Neural progenitor cell (in vitro differentiated cells): ENCODE results near the gene BIRC5. TPM values are rescaled to one million over a fixed set of nuclear protein-coding genes. Genes with fewer than 3 reads are reported as not detected.
A peak's percentile ranks its signal among the peaks of the same experiment; 100 is the strongest.
"Not testable (repeated sequence)": the region's sequence is repeated elsewhere in the genome, so short reads cannot be mapped to it uniquely, and the experiment has no call there.

Source experiments
- DNase-seq: peaks from one replicate; pipeline ENCODE4 v3.0.0-alpha.2; 2016; ENCODE audit warnings: low spot score
- H2AFZ ChIP-seq: fragments of 200-600 bp; sonication (generic); replicated peaks from 2 replicates; pipeline ENCODE4 v1.6.1; 2016; ENCODE audit warnings: antibody characterized with exemption
- H3F3A ChIP-seq: fragments of 200-600 bp; sonication (generic); 2 replicates; pipeline ENCODE4 v1.6.1; 2016; ENCODE audit warnings: antibody characterized with exemption, low read depth
- H3K27ac ChIP-seq: fragments of 200-600 bp; sonication (generic); 2 replicates; pipeline ENCODE4 v1.5.1; 2016; ENCODE audit warnings: mild to moderate bottlenecking
- H3K27me3 ChIP-seq: fragments of 200-600 bp; sonication (generic); 2 replicates; pipeline ENCODE4 v1.6.1; 2016; ENCODE audit warnings: mild to moderate bottlenecking, moderate library complexity
- H3K36me3 ChIP-seq: fragments of 200-600 bp; sonication (generic); 2 replicates; pipeline ENCODE4 v1.5.1; 2016
- H3K4me1 ChIP-seq: fragments of 200-600 bp; sonication (generic); 2 replicates; pipeline ENCODE4 v1.6.1; 2016; ENCODE audit warnings: mixed run types
- H3K4me2 ChIP-seq: fragments of 200-600 bp; sonication (generic); 2 replicates; pipeline ENCODE4 v1.6.1; 2016
- H3K4me3 ChIP-seq: fragments of 200-600 bp; sonication (generic); 2 replicates; pipeline ENCODE4 v1.5.1; 2016
- H3K79me2 ChIP-seq: fragments of 200-600 bp; sonication (generic); 2 replicates; pipeline ENCODE4 v1.6.1; 2016; ENCODE audit warnings: low read depth
- H3K9ac ChIP-seq: fragments of 200-600 bp; sonication (generic); 2 replicates; pipeline ENCODE4 v1.6.1; 2016
- H3K9me3 ChIP-seq: fragments of 200-600 bp; sonication (generic); 2 replicates; pipeline ENCODE4 v1.5.1; 2016; ENCODE audit warnings: low read depth
- H4K20me1 ChIP-seq: fragments of 200-600 bp; sonication (generic); 2 replicates; pipeline ENCODE4 v1.6.1; 2016; ENCODE audit warnings: low read depth
- H3K27ac Mint-ChIP-seq: 3 replicates; pipeline ENCODE4 v1.8.0; 2021; ENCODE audit warnings: mixed read lengths
- H3K27me3 Mint-ChIP-seq: 2 replicates; pipeline ENCODE4 v1.8.0; 2022; ENCODE audit warnings: low read depth, mild to moderate bottlenecking, inconsistent platforms, moderate library complexity, mixed read lengths; ENCODE audit not compliant: insufficient read depth
- H3K36me3 Mint-ChIP-seq: 3 replicates; pipeline ENCODE4 v1.8.0; 2021; ENCODE audit warnings: mixed read lengths
- H3K4me1 Mint-ChIP-seq: 3 replicates; pipeline ENCODE4 v1.8.0; 2021; ENCODE audit warnings: mixed read lengths
- H3K4me3 Mint-ChIP-seq: 3 replicates; pipeline ENCODE4 v1.8.0; 2021; ENCODE audit warnings: mild to moderate bottlenecking, moderate library complexity, mixed read lengths
- H3K9me3 Mint-ChIP-seq: 3 replicates; pipeline ENCODE4 v1.8.0; 2020; ENCODE audit warnings: mixed read lengths
- EZH2 ChIP-seq: fragments of 200-600 bp; sonication (generic); IDR thresholded peaks from 2 replicates; pipeline ENCODE4 v1.6.1; 2017; ENCODE audit warnings: antibody characterized with exemption, mild to moderate bottlenecking, moderate library complexity
- EZH2phosphoT487 ChIP-seq: fragments of 200-600 bp; sonication (generic); IDR thresholded peaks from 2 replicates; pipeline ENCODE4 v1.6.1; 2017; ENCODE audit warnings: antibody characterized with exemption
- total RNA-seq: library from RNA; depleted of rRNA; stranded (reverse); fragments of >200 nt; gene quantifications from 2 replicates; pipeline ENCODE4 v1.2.3, GENCODE V29; 2015; ENCODE audit warnings: low replicate concordance
- TF ChIP-seq, protein P1 (sequence below): fragments of 200-600 bp; sonication (generic); IDR thresholded peaks from 2 replicates; pipeline ENCODE4 v1.5.1; 2017; ENCODE audit warnings: antibody characterized with exemption, mild to moderate bottlenecking

The BIRC5 gene
- total RNA-seq, 1 donor from 2014 or later, result 144 TPM

- Histone ChIP-seq H2AFZ (no peak overlapping the region), H3K9me3 (no peaks in the 10 kb centered on the region), H3F3A (no peaks in the 10 kb centered on the region), H3K27ac (no peak overlapping the region), H3K4me3 (no peak overlapping the region), H3K4me2 (no peak overlapping the region), H3K4me1 (peaks cover 20% of the 10 kb centered on the region), H3K9ac (no peak overlapping the region), H3K27me3 (no peaks in the 10 kb centered on the region), H4K20me1 (no peaks in the 10 kb centered on the region), H3K36me3 (no peaks in the 10 kb centered on the region), H3K79me2 (peaks cover 6% of the 10 kb centered on the region)
- TF ChIP-seq, protein P1, sequence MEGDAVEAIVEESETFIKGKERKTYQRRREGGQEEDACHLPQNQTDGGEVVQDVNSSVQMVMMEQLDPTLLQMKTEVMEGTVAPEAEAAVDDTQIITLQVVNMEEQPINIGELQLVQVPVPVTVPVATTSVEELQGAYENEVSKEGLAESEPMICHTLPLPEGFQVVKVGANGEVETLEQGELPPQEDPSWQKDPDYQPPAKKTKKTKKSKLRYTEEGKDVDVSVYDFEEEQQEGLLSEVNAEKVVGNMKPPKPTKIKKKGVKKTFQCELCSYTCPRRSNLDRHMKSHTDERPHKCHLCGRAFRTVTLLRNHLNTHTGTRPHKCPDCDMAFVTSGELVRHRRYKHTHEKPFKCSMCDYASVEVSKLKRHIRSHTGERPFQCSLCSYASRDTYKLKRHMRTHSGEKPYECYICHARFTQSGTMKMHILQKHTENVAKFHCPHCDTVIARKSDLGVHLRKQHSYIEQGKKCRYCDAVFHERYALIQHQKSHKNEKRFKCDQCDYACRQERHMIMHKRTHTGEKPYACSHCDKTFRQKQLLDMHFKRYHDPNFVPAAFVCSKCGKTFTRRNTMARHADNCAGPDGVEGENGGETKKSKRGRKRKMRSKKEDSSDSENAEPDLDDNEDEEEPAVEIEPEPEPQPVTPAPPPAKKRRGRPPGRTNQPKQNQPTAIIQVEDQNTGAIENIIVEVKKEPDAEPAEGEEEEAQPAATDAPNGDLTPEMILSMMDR, result no peak
- no peak for TF ChIP-seq EZH2phosphoT487
- no peak for TF ChIP-seq EZH2
- Mint-ChIP-seq H3K27ac (no peak overlapping the region), H3K9me3 (peaks cover 3% of the 10 kb centered on the region), H3K4me1 (peaks cover 35% of the 10 kb centered on the region), H3K36me3 (no peaks in the 10 kb centered on the region), H3K27me3 (peaks cover 4% of the 10 kb centered on the region), H3K4me3 (no peak overlapping the region)
- DNase-seq, result no peak
Measured at GRCh38 chr17:78252111-78252634, 38.1 kb downstream of the BIRC5 start.

DNA sequence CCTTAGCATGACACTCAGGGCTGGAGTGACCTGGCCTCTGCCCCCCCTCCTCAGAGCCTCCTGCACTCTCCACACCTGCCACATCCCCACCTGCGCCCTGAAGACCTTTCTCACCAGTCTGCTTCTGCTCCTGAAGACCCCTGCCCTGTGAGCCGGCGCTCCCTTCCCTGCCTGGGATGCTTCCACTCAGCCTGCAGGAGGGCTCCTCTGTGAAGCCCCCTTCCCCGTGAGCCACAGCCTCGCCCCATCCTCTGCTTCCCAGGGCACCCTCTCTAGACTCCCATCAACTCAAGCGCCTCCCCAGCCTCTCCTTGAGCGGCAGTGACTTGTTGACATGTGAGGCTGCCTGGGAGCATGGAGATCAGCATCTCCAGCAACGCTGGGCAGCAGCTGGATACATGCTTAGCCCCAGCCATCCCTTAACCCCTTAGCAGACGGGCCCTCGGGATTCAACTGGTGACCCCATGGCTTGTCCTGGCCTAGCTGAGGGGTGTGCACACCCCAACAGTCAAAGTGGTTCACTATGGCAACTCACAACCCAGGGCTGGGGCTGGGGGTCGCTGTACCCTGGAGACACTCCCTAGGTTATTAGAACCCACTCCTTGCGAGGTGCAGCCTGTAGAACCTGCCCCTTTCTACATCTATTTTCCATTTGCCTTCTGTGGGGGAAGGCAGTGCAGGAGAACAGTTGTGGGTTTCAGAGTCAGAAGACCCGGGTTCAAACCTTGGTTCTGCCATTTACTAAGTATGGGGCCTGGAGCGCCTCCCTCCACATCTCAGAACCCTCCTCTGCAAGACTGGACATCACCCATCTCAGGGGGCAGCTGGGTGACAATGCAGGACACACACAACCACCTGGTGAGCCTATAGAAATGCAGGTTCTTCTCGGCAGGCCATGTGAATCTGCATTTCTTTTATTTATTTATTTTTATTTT, 38.9 kb downstream of the BIRC5 start:
- peaks cover 28% of the 10 kb centered on the region for H3K4me1 ChIP-seq
- DNase-seq, result no peak
- no peak overlapping the region for H3K9ac ChIP-seq
- H3K9me3 ChIP-seq, result no peaks in the 10 kb centered on the region
- Mint-ChIP-seq H3K4me3 (peak overlapping the region; percentile 82), H3K27ac (no peak overlapping the region), H3K4me1 (peaks cover 39% of the 10 kb centered on the region), H3K9me3 (no peaks in the 10 kb centered on the region), H3K36me3 (no peaks in the 10 kb centered on the region), H3K27me3 (peaks cover 4% of the 10 kb centered on the region)
- TF ChIP-seq EZH2phosphoT487, result no peak
- TF ChIP-seq, protein P1, result no peak
- TF ChIP-seq EZH2, result no peak
- H3K4me3 ChIP-seq, result no peak overlapping the region
- peaks cover 6% of the 10 kb centered on the region for H3K79me2 ChIP-seq
- no peaks in the 10 kb centered on the region for H3K27me3 ChIP-seq
- no peak overlapping the region for H3K27ac ChIP-seq
- no peak overlapping the region for H3K4me2 ChIP-seq
- no peaks in the 10 kb centered on the region for H3K36me3 ChIP-seq
- no peaks in the 10 kb centered on the region for H4K20me1 ChIP-seq
- H3F3A ChIP-seq, result no peaks in the 10 kb centered on the region
- no peak overlapping the region for H2AFZ ChIP-seq

- H3K9ac ChIP-seq, DNase-seq, H3K9me3 Mint-ChIP-seq, H3K27ac ChIP-seq, H3K27me3 Mint-ChIP-seq, H3F3A ChIP-seq, H3K36me3 Mint-ChIP-seq, H3K9me3 ChIP-seq, H4K20me1 ChIP-seq, H3K27ac Mint-ChIP-seq, H3K79me2 ChIP-seq, H3K27me3 ChIP-seq, H3K36me3 ChIP-seq, H2AFZ ChIP-seq: not testable (repeated sequence)
- H3K4me1 ChIP-seq, result peaks cover 33% of the 10 kb centered on the region
- Mint-ChIP-seq H3K4me1 (peaks cover 40% of the 10 kb centered on the region), H3K4me3 (peak overlapping the region; percentile 83)
- peak overlapping the region; percentile 82 for H3K4me2 ChIP-seq
- peak overlapping the region; percentile 66 for H3K4me3 ChIP-seq
Measured at GRCh38 chr17:78253636-78253945, 39.5 kb downstream of the BIRC5 start.
